ENCODE data around the gene EMID1. TPM values are rescaled to one million over a fixed set of nuclear protein-coding genes. Genes with fewer than 3 reads are reported as not detected.
A peak's percentile ranks its signal among the peaks of the same experiment; 100 is the strongest.

Gene EMID1
- total and polyA plus RNA-seq, 4 donors, result 10.3 to 24.4 (median 14.9) TPM

GRCh38 chr22:29300807-29301601 is 95.3 kb downstream of the EMID1 start:
- Histone ChIP-seq H3K36me3 (ENCODE audit: control insufficient read depth, insufficient read depth, low read length) (peaks cover 56% of the 10 kb centered on the region), H3K4me3 (ENCODE audit: low read depth, low read length) (no peak overlapping the region)

GRCh38 chr22:29301716-29302401 is 96.2 kb downstream of the EMID1 start:
- Histone ChIP-seq H3K9me3 (ENCODE audit: control insufficient read depth, insufficient read depth, low read length) (no peaks in the 10 kb centered on the region), H3K27me3 (ENCODE audit: control insufficient read depth, insufficient read depth, low read length) (peaks cover 4% of the 10 kb centered on the region), H3K27ac (ENCODE audit: low read depth, low read length) (peak overlapping the region; percentile 43), H3K4me1 (ENCODE audit: control insufficient read depth, insufficient read depth, low read length) (peaks cover 42% of the 10 kb centered on the region), H3K4me3 (ENCODE audit: low read depth, low read length) (no peak overlapping the region), H3K36me3 (ENCODE audit: control insufficient read depth, insufficient read depth, low read length) (peaks cover 48% of the 10 kb centered on the region)
- DNase-seq (ENCODE audit: low read depth in 4 of 6, low spot score in 6 of 6), result no peak
- WGBS (ENCODE audit: insufficient coverage), result 73% methylated on average over 12 of the region's 17 CpGs

More at GRCh38 chr22:29300807-29301601, 95.3 kb downstream of the EMID1 start:
- Histone ChIP-seq H3K9me3 (ENCODE audit: control insufficient read depth, insufficient read depth, low read length) (no peaks in the 10 kb centered on the region), H3K27me3 (ENCODE audit: control insufficient read depth, insufficient read depth, low read length) (peaks cover 4% of the 10 kb centered on the region), H3K4me1 (ENCODE audit: control insufficient read depth, insufficient read depth, low read length) (peaks cover 35% of the 10 kb centered on the region), H3K27ac (ENCODE audit: low read depth, low read length) (no peak overlapping the region)
- no peak for DNase-seq (ENCODE audit: low read depth in 4 of 6, low spot score in 6 of 6)
- 91% methylated on average over 7 of the region's 10 CpGs for WGBS (ENCODE audit: insufficient coverage)

- Histone ChIP-seq H3K4me1 (ENCODE audit: control insufficient read depth, insufficient read depth, low read length) (peaks cover 44% of the 10 kb centered on the region), H3K27ac (ENCODE audit: low read depth, low read length) (peak overlapping the region; percentile 43), H3K36me3 (ENCODE audit: control insufficient read depth, insufficient read depth, low read length) (peaks cover 43% of the 10 kb centered on the region), H3K9me3 (ENCODE audit: control insufficient read depth, insufficient read depth, low read length) (no peaks in the 10 kb centered on the region), H3K4me3 (ENCODE audit: low read depth, low read length) (no peak overlapping the region), H3K27me3 (ENCODE audit: control insufficient read depth, insufficient read depth, low read length) (peaks cover 4% of the 10 kb centered on the region)
- peak in 1 of 6 donors; percentile 41 for DNase-seq (ENCODE audit: low read depth in 4 of 6, low spot score in 6 of 6)
- 29% methylated on average over 2 of the region's 2 CpGs for WGBS (ENCODE audit: insufficient coverage)
These were observed 96.6 kb downstream of the EMID1 start for GRCh38 chr22:29302402-29302680.

- H3K27me3 ChIP-seq (ENCODE audit: control insufficient read depth, insufficient read depth, low read length), result peaks cover 4% of the 10 kb centered on the region
- 41% methylated on average over 11 of the region's 13 CpGs for WGBS (ENCODE audit: insufficient coverage)
- peaks cover 50% of the 10 kb centered on the region for H3K4me1 ChIP-seq (ENCODE audit: control insufficient read depth, insufficient read depth, low read length)
- H3K9me3 ChIP-seq (ENCODE audit: control insufficient read depth, insufficient read depth, low read length), result no peaks in the 10 kb centered on the region
- no peak for DNase-seq (ENCODE audit: low read depth in 4 of 6, low spot score in 6 of 6)
- H3K4me3 ChIP-seq (ENCODE audit: low read depth, low read length), result no peak overlapping the region
- H3K36me3 ChIP-seq (ENCODE audit: control insufficient read depth, insufficient read depth, low read length), result peaks cover 39% of the 10 kb centered on the region
- H3K27ac ChIP-seq (ENCODE audit: low read depth, low read length), result peak overlapping the region; percentile 43
These were observed 97.2 kb downstream of the EMID1 start for GRCh38 chr22:29302681-29303465.

DNA sequence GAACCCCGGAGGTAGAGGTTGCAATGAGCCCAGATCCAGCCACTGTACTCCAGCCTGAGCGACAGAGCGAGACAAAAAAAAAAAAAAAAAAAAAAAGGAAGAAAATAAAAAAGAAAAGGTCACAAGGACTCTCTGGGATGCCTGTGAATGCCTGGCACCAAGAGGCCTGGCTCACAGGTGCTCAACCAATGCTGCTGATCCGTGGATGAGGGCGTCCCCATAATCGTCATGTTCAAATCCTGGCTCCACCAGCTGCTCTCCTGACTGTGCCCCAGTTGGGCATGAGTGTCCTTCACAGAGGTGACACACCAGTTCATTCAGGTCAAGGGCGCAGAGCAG is 100.1 kb downstream of the EMID1 start:
- no peak for DNase-seq (ENCODE audit: low read depth in 4 of 6, low spot score in 6 of 6)
- 49% methylated on average over 7 of the region's 7 CpGs for WGBS (ENCODE audit: insufficient coverage)

DNA sequence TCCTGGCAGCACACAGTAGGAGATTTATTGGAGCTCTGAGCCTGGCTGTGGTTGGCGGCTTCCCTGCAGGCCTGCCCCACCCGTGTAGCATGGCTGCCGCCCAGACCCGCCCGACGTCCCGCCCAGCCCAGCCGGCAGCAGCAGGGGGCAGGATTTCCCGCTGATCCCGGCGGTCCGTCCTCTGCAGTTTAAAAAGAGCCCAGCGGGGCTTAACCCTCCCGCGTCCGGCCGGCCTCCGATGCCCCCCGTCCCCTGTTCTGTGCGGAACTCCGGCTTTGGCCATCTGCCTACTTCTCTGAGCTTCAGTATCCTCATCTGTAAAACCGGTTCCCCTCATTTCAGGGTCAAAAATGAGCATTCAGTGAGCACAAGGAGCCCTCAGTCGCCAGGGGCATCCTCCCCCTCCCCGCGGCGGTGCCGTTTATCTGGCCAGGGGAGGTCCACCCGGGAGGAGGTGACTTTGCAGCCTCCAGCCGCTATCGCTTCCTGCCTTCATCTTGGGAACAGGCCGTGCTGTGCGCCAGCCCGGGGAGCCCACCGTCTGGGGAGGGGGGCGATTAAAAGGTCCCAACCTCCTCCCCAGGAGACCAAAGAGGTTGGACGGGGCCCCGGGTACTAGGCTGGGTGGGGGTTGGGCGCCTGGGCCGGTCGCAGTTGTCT is 100.6 kb downstream of the EMID1 start, which contains the start of gene GAS2L1:
TSS of gene GAS2L1 (plus strand) at position 476 of the 660 bp plus-strand sequence. CDS start 1,456 bp downstream, outside the sequence.
- peaks cover 78% of the 10 kb centered on the region for H3K4me1 ChIP-seq (ENCODE audit: control insufficient read depth, insufficient read depth, low read length)
- H3K27ac ChIP-seq (ENCODE audit: low read depth, low read length), result peak within 1 kb of the TSS; percentile 80
- DNase-seq (ENCODE audit: low read depth in 4 of 6, low spot score in 6 of 6), result peak in 4 of 6 donors; percentile 47 to 87 (median 59)
- under 1% methylated on average over 32 of the region's 40 CpGs for WGBS (ENCODE audit: insufficient coverage)
- H3K4me3 ChIP-seq (ENCODE audit: low read depth, low read length), result peak within 1 kb of the TSS; percentile 81
- H3K27me3 ChIP-seq (ENCODE audit: control insufficient read depth, insufficient read depth, low read length), result peaks cover 6% of the 10 kb centered on the region
- peaks cover 39% of the 10 kb centered on the region for H3K36me3 ChIP-seq (ENCODE audit: control insufficient read depth, insufficient read depth, low read length)
- no peaks in the 10 kb centered on the region for H3K9me3 ChIP-seq (ENCODE audit: control insufficient read depth, insufficient read depth, low read length)

More for the DNA sequence above, 100.1 kb downstream of the EMID1 start:
- H3K4me1 ChIP-seq (ENCODE audit: control insufficient read depth, insufficient read depth, low read length), result peaks cover 76% of the 10 kb centered on the region
- H3K9me3 ChIP-seq (ENCODE audit: control insufficient read depth, insufficient read depth, low read length), result no peaks in the 10 kb centered on the region
- no peak overlapping the region for H3K27ac ChIP-seq (ENCODE audit: low read depth, low read length)
- H3K4me3 ChIP-seq (ENCODE audit: low read depth, low read length), result peak overlapping the region; percentile 81
- H3K27me3 ChIP-seq (ENCODE audit: control insufficient read depth, insufficient read depth, low read length), result peaks cover 6% of the 10 kb centered on the region
- H3K36me3 ChIP-seq (ENCODE audit: control insufficient read depth, insufficient read depth, low read length), result peaks cover 39% of the 10 kb centered on the region

- Histone ChIP-seq H3K9me3 (ENCODE audit: control insufficient read depth, insufficient read depth, low read length) (no peaks in the 10 kb centered on the region), H3K4me3 (ENCODE audit: low read depth, low read length) (peak overlapping the region; percentile 81), H3K27ac (ENCODE audit: low read depth, low read length) (peak overlapping the region; percentile 80), H3K27me3 (ENCODE audit: control insufficient read depth, insufficient read depth, low read length) (peaks cover 9% of the 10 kb centered on the region), H3K36me3 (ENCODE audit: control insufficient read depth, insufficient read depth, low read length) (peaks cover 39% of the 10 kb centered on the region), H3K4me1 (ENCODE audit: control insufficient read depth, insufficient read depth, low read length) (peaks cover 79% of the 10 kb centered on the region)
- WGBS (ENCODE audit: insufficient coverage), result 3% methylated on average over 82 of the region's 83 CpGs
- DNase-seq (ENCODE audit: low read depth in 4 of 6, low spot score in 6 of 6), result peak in 4 of 6 donors; percentile 54 to 93 (median 73)
These were observed 101.3 kb downstream of the EMID1 start for GRCh38 chr22:29306835-29307595.

- Histone ChIP-seq H3K4me1 (ENCODE audit: control insufficient read depth, insufficient read depth, low read length) (peaks cover 79% of the 10 kb centered on the region), H3K27me3 (ENCODE audit: control insufficient read depth, insufficient read depth, low read length) (peaks cover 16% of the 10 kb centered on the region), H3K36me3 (ENCODE audit: control insufficient read depth, insufficient read depth, low read length) (peaks cover 44% of the 10 kb centered on the region), H3K27ac (ENCODE audit: low read depth, low read length) (no peak overlapping the region), H3K4me3 (ENCODE audit: low read depth, low read length) (peak overlapping the region; percentile 47), H3K9me3 (ENCODE audit: control insufficient read depth, insufficient read depth, low read length) (no peaks in the 10 kb centered on the region)
- DNase-seq (ENCODE audit: low read depth in 4 of 6, low spot score in 6 of 6), result no peak
- 75% methylated on average over 19 of the region's 20 CpGs for WGBS (ENCODE audit: insufficient coverage)
These were observed 102.0 kb downstream of the EMID1 start for GRCh38 chr22:29307596-29308147.
